ENCODE measurements around the gene ITGAD.

- TF ChIP-seq STAT6 (CRISPR knock-in tag; conservative IDR thresholded peaks at IDR 0.05; ENCODE audit: low read depth) (no peak), NR3C1 (CRISPR knock-in tag; conservative IDR thresholded peaks at IDR 0.05; ENCODE audit: low read depth) (no peak), IRF2 (CRISPR knock-in tag; IDR thresholded peaks at IDR 0.05; ENCODE audit: borderline replicate concordance, low read depth) (no peak), NFYB (CRISPR knock-in tag; conservative IDR thresholded peaks at IDR 0.05; ENCODE audit: low read depth) (no peak), ETV6 (CRISPR knock-in tag; IDR thresholded peaks at IDR 0.05) (no peak), FOXP1 (CRISPR knock-in tag; IDR thresholded peaks at IDR 0.05; ENCODE audit: borderline replicate concordance) (no peak), JUN (CRISPR knock-in tag; IDR thresholded peaks at IDR 0.05) (no peak), ZNF532 (CRISPR knock-in tag; IDR thresholded peaks at IDR 0.05; ENCODE audit: borderline replicate concordance) (no peak), CREM (CRISPR knock-in tag; IDR thresholded peaks at IDR 0.05) (no peak), ESRRA (CRISPR knock-in tag; IDR thresholded peaks at IDR 0.05; ENCODE audit: borderline replicate concordance) (no peak)
- TF ChIP-seq, protein P1, sequence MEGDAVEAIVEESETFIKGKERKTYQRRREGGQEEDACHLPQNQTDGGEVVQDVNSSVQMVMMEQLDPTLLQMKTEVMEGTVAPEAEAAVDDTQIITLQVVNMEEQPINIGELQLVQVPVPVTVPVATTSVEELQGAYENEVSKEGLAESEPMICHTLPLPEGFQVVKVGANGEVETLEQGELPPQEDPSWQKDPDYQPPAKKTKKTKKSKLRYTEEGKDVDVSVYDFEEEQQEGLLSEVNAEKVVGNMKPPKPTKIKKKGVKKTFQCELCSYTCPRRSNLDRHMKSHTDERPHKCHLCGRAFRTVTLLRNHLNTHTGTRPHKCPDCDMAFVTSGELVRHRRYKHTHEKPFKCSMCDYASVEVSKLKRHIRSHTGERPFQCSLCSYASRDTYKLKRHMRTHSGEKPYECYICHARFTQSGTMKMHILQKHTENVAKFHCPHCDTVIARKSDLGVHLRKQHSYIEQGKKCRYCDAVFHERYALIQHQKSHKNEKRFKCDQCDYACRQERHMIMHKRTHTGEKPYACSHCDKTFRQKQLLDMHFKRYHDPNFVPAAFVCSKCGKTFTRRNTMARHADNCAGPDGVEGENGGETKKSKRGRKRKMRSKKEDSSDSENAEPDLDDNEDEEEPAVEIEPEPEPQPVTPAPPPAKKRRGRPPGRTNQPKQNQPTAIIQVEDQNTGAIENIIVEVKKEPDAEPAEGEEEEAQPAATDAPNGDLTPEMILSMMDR (IDR thresholded peaks at IDR 0.05) = no peak
- TF ChIP-seq, protein P2, sequence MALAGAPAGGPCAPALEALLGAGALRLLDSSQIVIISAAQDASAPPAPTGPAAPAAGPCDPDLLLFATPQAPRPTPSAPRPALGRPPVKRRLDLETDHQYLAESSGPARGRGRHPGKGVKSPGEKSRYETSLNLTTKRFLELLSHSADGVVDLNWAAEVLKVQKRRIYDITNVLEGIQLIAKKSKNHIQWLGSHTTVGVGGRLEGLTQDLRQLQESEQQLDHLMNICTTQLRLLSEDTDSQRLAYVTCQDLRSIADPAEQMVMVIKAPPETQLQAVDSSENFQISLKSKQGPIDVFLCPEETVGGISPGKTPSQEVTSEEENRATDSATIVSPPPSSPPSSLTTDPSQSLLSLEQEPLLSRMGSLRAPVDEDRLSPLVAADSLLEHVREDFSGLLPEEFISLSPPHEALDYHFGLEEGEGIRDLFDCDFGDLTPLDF (CRISPR knock-in tag; IDR thresholded peaks at IDR 0.05) = no peak
- TF ChIP-seq, protein P3, sequence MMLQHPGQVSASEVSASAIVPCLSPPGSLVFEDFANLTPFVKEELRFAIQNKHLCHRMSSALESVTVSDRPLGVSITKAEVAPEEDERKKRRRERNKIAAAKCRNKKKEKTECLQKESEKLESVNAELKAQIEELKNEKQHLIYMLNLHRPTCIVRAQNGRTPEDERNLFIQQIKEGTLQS (CRISPR knock-in tag; conservative IDR thresholded peaks at IDR 0.05) = no peak
These were observed at the start of gene ITGAD for GRCh38 chr16:31393056-31393455.
